Measurements from ENCODE around the gene ZNF341. TPM values are rescaled to one million over a fixed set of nuclear protein-coding genes. Genes with fewer than 3 reads are reported as not detected.
A peak's percentile ranks its signal among the peaks of the same experiment; 100 is the strongest.

The ZNF341 gene
- total and polyA plus RNA-seq, 9 of the 15 experiments (the other 6 are each of a cell fraction or from before 2014, with no cell fraction given): 0.08 to 2.6 (median 1.0) TPM

GRCh38 chr20:33732166-33732970 lies 572 bp downstream of the ZNF341 start (continued):
- TF ChIP-seq NR2C2 (CRISPR knock-in tag; IDR thresholded peaks at IDR 0.05) (no peak; the same call in 1 of the 2 replicates), NR2C2 (tag; IDR thresholded peaks at IDR 0.05) (peak; percentile 72), RAD51 (IDR thresholded peaks at IDR 0.05; ENCODE audit: borderline replicate concordance, low read depth) (no peak), UBTF (IDR thresholded peaks at IDR 0.05; ENCODE audit: borderline replicate concordance in 1 of 2, low read depth in 2 of 2, low read length in 2 of 2) (no peak), ZNF76 (CRISPR knock-in tag; IDR thresholded peaks at IDR 0.05; ENCODE audit: borderline replicate concordance) (no peak), MAFF (IDR thresholded peaks at IDR 0.05; ENCODE audit: low read length) (no peak), ATF6 (CRISPR knock-in tag; IDR thresholded peaks at IDR 0.05) (no peak), BRD9 (IDR thresholded peaks at IDR 0.05; ENCODE audit: low read depth, partially characterized antibody) (no peak), CSDE1 (IDR thresholded peaks at IDR 0.05) (no peak), PHF8 (IDR thresholded peaks at IDR 0.05; ENCODE audit: borderline replicate concordance, low read length) (peak; percentile 74; the same call in 1 of the 2 replicates), ZFP1 (CRISPR knock-in tag; IDR thresholded peaks at IDR 0.05) (no peak), U2AF2 (optimal IDR thresholded peaks at IDR 0.05; ENCODE audit: low read depth, low read length) (no peak), FOS (IDR thresholded peaks at IDR 0.05; ENCODE audit: extremely low read depth, insufficient read length) (no peak), CBX8 (IDR thresholded peaks at IDR 0.05; ENCODE audit: borderline replicate concordance, extremely low read depth, low read depth, low read length, poor library complexity, severe bottlenecking) (no peak), LARP7 (IDR thresholded peaks at IDR 0.05) (no peak)
- TF ChIP-seq, protein P1, sequence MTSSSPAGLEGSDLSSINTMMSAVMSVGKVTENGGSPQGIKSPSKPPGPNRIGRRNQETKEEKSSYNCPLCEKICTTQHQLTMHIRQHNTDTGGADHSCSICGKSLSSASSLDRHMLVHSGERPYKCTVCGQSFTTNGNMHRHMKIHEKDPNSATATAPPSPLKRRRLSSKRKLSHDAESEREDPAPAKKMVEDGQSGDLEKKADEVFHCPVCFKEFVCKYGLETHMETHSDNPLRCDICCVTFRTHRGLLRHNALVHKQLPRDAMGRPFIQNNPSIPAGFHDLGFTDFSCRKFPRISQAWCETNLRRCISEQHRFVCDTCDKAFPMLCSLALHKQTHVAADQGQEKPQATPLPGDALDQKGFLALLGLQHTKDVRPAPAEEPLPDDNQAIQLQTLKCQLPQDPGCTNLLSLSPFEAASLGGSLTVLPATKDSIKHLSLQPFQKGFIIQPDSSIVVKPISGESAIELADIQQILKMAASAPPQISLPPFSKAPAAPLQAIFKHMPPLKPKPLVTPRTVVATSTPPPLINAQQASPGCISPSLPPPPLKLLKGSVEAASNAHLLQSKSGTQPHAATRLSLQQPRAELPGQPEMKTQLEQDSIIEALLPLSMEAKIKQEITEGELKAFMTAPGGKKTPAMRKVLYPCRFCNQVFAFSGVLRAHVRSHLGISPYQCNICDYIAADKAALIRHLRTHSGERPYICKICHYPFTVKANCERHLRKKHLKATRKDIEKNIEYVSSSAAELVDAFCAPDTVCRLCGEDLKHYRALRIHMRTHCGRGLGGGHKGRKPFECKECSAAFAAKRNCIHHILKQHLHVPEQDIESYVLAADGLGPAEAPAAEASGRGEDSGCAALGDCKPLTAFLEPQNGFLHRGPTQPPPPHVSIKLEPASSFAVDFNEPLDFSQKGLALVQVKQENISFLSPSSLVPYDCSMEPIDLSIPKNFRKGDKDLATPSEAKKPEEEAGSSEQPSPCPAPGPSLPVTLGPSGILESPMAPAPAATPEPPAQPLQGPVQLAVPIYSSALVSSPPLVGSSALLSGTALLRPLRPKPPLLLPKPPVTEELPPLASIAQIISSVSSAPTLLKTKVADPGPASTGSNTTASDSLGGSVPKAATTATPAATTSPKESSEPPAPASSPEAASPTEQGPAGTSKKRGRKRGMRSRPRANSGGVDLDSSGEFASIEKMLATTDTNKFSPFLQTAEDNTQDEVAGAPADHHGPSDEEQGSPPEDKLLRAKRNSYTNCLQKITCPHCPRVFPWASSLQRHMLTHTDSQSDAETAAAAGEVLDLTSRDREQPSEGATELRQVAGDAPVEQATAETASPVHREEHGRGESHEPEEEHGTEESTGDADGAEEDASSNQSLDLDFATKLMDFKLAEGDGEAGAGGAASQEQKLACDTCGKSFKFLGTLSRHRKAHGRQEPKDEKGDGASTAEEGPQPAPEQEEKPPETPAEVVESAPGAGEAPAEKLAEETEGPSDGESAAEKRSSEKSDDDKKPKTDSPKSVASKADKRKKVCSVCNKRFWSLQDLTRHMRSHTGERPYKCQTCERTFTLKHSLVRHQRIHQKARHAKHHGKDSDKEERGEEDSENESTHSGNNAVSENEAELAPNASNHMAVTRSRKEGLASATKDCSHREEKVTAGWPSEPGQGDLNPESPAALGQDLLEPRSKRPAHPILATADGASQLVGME (CRISPR knock-in tag; IDR thresholded peaks at IDR 0.05): peak; percentile 15; the same call in 1 of the 2 replicates

Measured in K562 (cell line).